ENCODE measurements around the gene TRIM28.
A peak's percentile ranks its signal among the peaks of the same experiment; 100 is the strongest.

Gene TRIM28

DNA sequence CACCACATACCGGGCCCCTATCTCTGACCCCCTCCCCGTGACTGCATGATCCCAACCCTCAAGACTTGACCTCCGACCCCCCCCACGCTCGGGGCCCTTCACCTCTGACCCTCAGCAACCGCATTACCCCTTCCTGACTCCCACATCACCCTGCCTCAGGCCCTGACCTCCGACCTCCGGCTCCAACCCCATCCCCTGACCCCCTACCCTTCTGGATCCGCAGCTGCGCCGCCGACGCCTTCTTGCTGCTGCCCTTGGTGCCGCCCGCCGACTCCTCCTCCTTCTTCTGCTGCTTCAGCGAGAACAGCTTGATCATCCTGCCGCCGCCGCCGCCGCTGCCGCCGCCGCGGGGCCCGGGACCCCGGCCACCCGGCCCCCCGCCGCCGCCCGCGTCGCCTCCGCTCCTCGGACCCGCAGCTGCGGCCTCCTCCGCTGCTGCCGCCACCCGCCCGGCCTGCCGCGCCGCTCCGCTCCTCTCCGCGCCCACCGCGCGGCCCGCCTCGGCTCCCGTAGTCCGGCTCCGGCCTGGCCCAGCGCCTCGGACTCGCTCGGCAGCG is 14.3 kb downstream of the TRIM28 start, which contains the start of gene UBE2M:
Gene UBE2M (minus strand): TSS at position 546 of the 557 bp plus-strand sequence. CDS start 230 bp downstream, at position 316.
- Histone ChIP-seq H3K36me3 (ENCODE audit: insufficient read depth, low read length) (no peaks in the 10 kb centered on the region), H3K4me3 (ENCODE audit: low read depth, low read length) (peak within 1 kb of the TSS; percentile 96), H3K27ac (ENCODE audit: low read depth, low read length) (peak within 1 kb of the TSS; percentile 98), H2AFZ (ENCODE audit: low read length, unreplicated experiment) (peak within 1 kb of the TSS; percentile 56), H3K4me1 (ENCODE audit: control insufficient read depth, insufficient read depth, low read length, unreplicated experiment) (peaks cover 21% of the 10 kb centered on the region), H3K79me2 (ENCODE audit: control insufficient read depth, insufficient read depth, low read length, unreplicated experiment) (peaks cover 28% of the 10 kb centered on the region), H3K27me3 (ENCODE audit: insufficient read depth, low read length) (no peaks in the 10 kb centered on the region)

DNA sequence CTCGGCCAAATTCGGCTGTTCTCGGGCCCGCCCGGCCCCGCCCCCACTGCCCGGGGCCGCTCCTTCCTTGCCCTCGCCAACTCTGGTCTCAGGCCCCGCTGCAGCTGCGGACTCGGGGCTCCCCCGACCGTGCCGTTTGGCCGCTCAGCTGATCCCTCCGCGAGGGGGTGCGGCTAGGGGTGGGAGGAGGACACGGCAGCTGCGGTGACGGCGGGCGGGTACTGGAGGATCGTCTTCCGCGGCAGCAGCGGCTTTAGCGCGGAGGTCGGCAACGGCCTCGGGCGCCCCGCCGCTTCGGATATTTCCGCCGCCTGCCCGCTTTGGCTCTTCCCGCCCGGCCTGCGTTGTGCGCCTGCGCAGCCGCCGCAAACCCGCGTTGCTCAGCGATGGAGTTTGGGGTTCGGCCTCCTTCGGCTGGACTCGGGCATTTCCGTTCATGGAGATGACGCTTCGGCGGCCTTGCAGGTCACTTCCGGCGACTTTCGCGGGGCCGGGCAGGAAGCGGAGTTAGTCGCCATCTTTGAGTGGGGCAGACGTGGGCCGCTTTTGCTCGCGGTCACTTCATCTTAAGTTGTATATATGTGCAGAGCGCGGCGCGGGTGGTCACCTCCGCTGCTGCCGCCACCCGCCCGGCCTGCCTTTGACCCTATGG is 14.9 kb downstream of the TRIM28 start:
- Histone ChIP-seq H3K27ac (ENCODE audit: low read depth, low read length) (peak overlapping the region; percentile 98), H3K36me3 (ENCODE audit: insufficient read depth, low read length) (no peaks in the 10 kb centered on the region), H2AFZ (ENCODE audit: low read length, unreplicated experiment) (peak overlapping the region; percentile 56), H3K79me2 (ENCODE audit: control insufficient read depth, insufficient read depth, low read length, unreplicated experiment) (peaks cover 28% of the 10 kb centered on the region), H3K4me3 (ENCODE audit: low read depth, low read length) (peak overlapping the region; percentile 96), H3K4me1 (ENCODE audit: control insufficient read depth, insufficient read depth, low read length, unreplicated experiment) (peaks cover 17% of the 10 kb centered on the region), H3K27me3 (ENCODE audit: insufficient read depth, low read length) (no peaks in the 10 kb centered on the region)

GRCh38 chr19:58559275-58560006 is 15.6 kb downstream of the TRIM28 start:
- Histone ChIP-seq H3K4me1 (ENCODE audit: control insufficient read depth, insufficient read depth, low read length, unreplicated experiment) (peaks cover 14% of the 10 kb centered on the region), H3K27ac (ENCODE audit: low read depth, low read length) (peak overlapping the region; percentile 98), H3K36me3 (ENCODE audit: insufficient read depth, low read length) (no peaks in the 10 kb centered on the region), H3K4me3 (ENCODE audit: low read depth, low read length) (peak overlapping the region; percentile 96), H3K79me2 (ENCODE audit: control insufficient read depth, insufficient read depth, low read length, unreplicated experiment) (peaks cover 28% of the 10 kb centered on the region), H2AFZ (ENCODE audit: low read length, unreplicated experiment) (peak overlapping the region; percentile 56), H3K27me3 (ENCODE audit: insufficient read depth, low read length) (no peaks in the 10 kb centered on the region)

DNA sequence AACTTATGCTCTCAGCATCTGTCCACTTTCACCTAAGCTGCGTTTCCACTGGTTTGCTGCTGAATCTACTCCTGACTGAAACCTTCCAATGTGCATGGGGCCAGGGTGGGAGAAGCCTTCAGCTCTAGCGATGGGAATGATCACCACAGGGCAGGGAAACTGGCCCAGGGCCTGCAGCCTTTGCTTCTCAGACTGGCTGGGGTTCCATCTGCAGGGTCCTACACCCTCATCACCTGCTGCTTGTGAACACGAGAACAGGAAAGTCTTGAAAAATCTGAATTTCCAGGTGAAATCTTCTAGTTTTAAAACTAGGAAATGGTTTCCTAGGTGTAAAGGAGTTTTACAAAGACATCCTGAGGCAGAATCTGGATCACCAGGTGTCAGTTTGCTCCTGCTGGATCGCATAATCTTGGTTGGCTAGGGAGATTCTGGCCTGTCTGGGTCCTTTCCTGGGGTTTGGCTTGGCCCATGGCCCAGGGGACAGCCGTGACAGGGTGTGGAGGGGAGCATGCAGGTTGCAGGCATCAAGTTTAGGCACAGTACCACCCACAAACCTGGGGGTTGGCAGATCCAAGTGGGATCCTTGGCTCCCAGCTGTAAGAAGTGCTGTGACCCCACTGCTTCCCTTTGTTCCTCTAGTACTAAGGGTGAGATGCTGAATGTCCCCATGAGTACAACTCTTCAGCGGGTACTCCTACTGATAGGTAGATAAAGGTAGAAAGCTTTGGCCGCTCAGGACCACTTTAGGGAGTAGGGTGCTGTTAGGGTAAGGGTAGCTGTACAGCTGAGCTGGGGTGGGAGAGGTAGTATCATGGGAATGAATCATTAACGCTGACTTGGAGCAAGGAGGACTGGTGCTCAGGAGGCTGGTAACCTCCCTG is 16.4 kb downstream of the TRIM28 start:
- no peak overlapping the region for H2AFZ ChIP-seq (ENCODE audit: low read length, unreplicated experiment)
- H3K4me3 ChIP-seq (ENCODE audit: low read depth, low read length): peak overlapping the region; percentile 96
- H3K27ac ChIP-seq (ENCODE audit: low read depth, low read length): peak overlapping the region; percentile 98; the same call in 1 of the 2 replicates
- H3K36me3 ChIP-seq (ENCODE audit: insufficient read depth, low read length): no peaks in the 10 kb centered on the region
- H3K27me3 ChIP-seq (ENCODE audit: insufficient read depth, low read length): no peaks in the 10 kb centered on the region
- peaks cover 28% of the 10 kb centered on the region for H3K79me2 ChIP-seq (ENCODE audit: control insufficient read depth, insufficient read depth, low read length, unreplicated experiment)
- H3K4me1 ChIP-seq (ENCODE audit: control insufficient read depth, insufficient read depth, low read length, unreplicated experiment): peaks cover 13% of the 10 kb centered on the region

GRCh38 chr19:58560921-58561320 is 17.1 kb downstream of the TRIM28 start:
- H3K79me2 ChIP-seq (ENCODE audit: control insufficient read depth, insufficient read depth, low read length, unreplicated experiment): peaks cover 22% of the 10 kb centered on the region
- H3K27ac ChIP-seq (ENCODE audit: low read depth, low read length): no peak overlapping the region
- no peak overlapping the region for H2AFZ ChIP-seq (ENCODE audit: low read length, unreplicated experiment)
- H3K36me3 ChIP-seq (ENCODE audit: insufficient read depth, low read length): no peaks in the 10 kb centered on the region
- no peak overlapping the region for H3K4me3 ChIP-seq (ENCODE audit: low read depth, low read length)
- H3K4me1 ChIP-seq (ENCODE audit: control insufficient read depth, insufficient read depth, low read length, unreplicated experiment): peaks cover 9% of the 10 kb centered on the region
- H3K27me3 ChIP-seq (ENCODE audit: insufficient read depth, low read length): no peaks in the 10 kb centered on the region

GRCh38 chr19:58561373-58562121 is 17.7 kb downstream of the TRIM28 start:
- H3K4me1 ChIP-seq (ENCODE audit: control insufficient read depth, insufficient read depth, low read length, unreplicated experiment): peaks cover 5% of the 10 kb centered on the region
- H3K27me3 ChIP-seq (ENCODE audit: insufficient read depth, low read length): no peaks in the 10 kb centered on the region
- H3K27ac ChIP-seq (ENCODE audit: low read depth, low read length): no peak overlapping the region
- H2AFZ ChIP-seq (ENCODE audit: low read length, unreplicated experiment): no peak overlapping the region
- no peaks in the 10 kb centered on the region for H3K36me3 ChIP-seq (ENCODE audit: insufficient read depth, low read length)
- peaks cover 15% of the 10 kb centered on the region for H3K79me2 ChIP-seq (ENCODE audit: control insufficient read depth, insufficient read depth, low read length, unreplicated experiment)
- peak overlapping the region; percentile 72 for H3K4me3 ChIP-seq (ENCODE audit: low read depth, low read length)

DNA sequence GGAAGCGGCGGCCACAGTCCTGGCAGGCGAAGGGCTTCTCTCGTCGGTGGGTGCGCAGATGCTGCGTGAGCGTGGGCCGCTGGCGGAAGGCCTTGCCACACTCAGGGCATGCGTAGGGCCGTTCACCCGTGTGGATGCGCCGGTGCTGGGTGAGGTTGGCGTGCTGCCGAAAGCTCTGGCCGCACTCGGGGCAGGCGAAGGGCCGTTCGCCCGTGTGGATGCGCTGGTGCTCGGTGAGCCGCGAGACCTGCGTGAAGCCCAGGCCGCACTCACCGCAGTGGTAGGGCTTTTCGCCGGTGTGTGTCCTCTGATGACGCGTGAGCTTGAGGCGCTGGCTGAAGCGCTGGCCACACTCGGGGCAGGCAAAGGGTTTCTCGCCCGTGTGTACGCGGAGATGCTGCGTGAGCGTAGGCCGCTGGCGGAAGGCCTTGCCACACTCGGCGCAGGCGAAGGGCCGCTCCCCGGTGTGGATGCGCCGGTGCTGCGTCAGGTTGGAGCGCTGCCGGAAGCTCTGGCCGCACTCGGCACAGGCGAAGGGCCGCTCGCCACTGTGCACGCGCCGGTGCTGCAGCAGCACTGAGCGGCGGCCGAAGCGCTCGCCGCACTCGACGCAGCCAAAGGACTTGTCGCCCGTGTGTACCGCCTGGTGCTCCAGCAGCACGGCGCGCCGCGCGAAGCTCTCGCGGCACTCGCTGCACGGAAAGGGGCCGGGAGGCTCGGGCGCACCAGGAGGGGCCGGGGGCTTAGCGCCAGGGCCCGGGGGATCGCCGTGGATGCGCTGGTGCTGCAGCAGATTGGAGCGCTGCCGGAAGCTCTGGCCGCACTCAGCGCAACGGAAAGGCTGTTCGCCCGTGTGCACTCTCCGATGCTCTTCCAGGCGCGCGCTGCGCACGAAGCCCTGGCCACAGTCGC is 18.5 kb downstream of the TRIM28 start:
- H3K27me3 ChIP-seq (ENCODE audit: insufficient read depth, low read length): no peaks in the 10 kb centered on the region
- H3K27ac ChIP-seq (ENCODE audit: low read depth, low read length): no peak overlapping the region
- peaks cover 3% of the 10 kb centered on the region for H3K4me1 ChIP-seq (ENCODE audit: control insufficient read depth, insufficient read depth, low read length, unreplicated experiment)
- no peaks in the 10 kb centered on the region for H3K36me3 ChIP-seq (ENCODE audit: insufficient read depth, low read length)
- H3K79me2 ChIP-seq (ENCODE audit: control insufficient read depth, insufficient read depth, low read length, unreplicated experiment): peaks cover 7% of the 10 kb centered on the region
- H3K4me3 ChIP-seq (ENCODE audit: low read depth, low read length): peak overlapping the region; percentile 72
- no peak overlapping the region for H2AFZ ChIP-seq (ENCODE audit: low read length, unreplicated experiment)

DNA sequence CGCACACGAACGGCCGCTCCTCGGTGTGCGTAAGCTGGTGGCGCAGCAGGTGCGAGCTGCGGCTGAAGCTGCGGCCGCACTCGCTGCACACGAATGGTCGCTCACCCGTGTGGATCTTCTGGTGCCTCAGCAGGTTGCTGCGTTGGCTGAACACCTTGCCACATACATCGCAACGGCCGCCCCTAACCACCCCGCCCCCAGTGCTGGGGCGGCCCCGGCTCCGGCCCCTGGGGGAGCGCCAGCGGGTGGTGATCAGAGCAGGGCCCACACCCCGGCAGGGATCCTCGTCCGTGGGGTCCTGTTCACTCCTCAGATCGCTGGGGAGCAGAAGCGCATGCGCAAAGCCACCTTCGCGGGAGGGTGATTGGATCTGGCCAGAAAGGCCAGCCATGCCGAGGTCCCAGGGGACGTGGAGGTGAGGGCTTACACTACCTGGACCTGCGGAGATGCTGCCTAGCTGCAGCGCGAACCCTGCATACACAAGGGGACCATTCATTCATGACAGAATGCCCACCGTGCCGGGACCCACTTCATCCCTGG is 19.2 kb downstream of the TRIM28 start:
- no peak overlapping the region for H2AFZ ChIP-seq (ENCODE audit: low read length, unreplicated experiment)
- no peaks in the 10 kb centered on the region for H3K27me3 ChIP-seq (ENCODE audit: insufficient read depth, low read length)
- no peaks in the 10 kb centered on the region for H3K79me2 ChIP-seq (ENCODE audit: control insufficient read depth, insufficient read depth, low read length, unreplicated experiment)
- no peak overlapping the region for H3K27ac ChIP-seq (ENCODE audit: low read depth, low read length)
- H3K36me3 ChIP-seq (ENCODE audit: insufficient read depth, low read length): no peaks in the 10 kb centered on the region
- H3K4me1 ChIP-seq (ENCODE audit: control insufficient read depth, insufficient read depth, low read length, unreplicated experiment): peaks cover 3% of the 10 kb centered on the region
- H3K4me3 ChIP-seq (ENCODE audit: low read depth, low read length): peak overlapping the region; percentile 72

GRCh38 chr19:58563823-58564222 is 20.0 kb downstream of the TRIM28 start:
- peaks cover 3% of the 10 kb centered on the region for H3K4me1 ChIP-seq (ENCODE audit: control insufficient read depth, insufficient read depth, low read length, unreplicated experiment)
- H3K79me2 ChIP-seq (ENCODE audit: control insufficient read depth, insufficient read depth, low read length, unreplicated experiment): no peaks in the 10 kb centered on the region
- no peak overlapping the region for H3K27ac ChIP-seq (ENCODE audit: low read depth, low read length)
- H2AFZ ChIP-seq (ENCODE audit: low read length, unreplicated experiment): no peak overlapping the region
- no peak overlapping the region for H3K4me3 ChIP-seq (ENCODE audit: low read depth, low read length)
- no peaks in the 10 kb centered on the region for H3K36me3 ChIP-seq (ENCODE audit: insufficient read depth, low read length)
- no peaks in the 10 kb centered on the region for H3K27me3 ChIP-seq (ENCODE audit: insufficient read depth, low read length)
